Measurements from ENCODE around the gene SMAP2. TPM values are rescaled to one million over a fixed set of nuclear protein-coding genes. Genes with fewer than 3 reads are reported as not detected.

The SMAP2 gene
- 6.7 and 13.2 TPM in 2 replicates for total RNA-seq

DNA sequence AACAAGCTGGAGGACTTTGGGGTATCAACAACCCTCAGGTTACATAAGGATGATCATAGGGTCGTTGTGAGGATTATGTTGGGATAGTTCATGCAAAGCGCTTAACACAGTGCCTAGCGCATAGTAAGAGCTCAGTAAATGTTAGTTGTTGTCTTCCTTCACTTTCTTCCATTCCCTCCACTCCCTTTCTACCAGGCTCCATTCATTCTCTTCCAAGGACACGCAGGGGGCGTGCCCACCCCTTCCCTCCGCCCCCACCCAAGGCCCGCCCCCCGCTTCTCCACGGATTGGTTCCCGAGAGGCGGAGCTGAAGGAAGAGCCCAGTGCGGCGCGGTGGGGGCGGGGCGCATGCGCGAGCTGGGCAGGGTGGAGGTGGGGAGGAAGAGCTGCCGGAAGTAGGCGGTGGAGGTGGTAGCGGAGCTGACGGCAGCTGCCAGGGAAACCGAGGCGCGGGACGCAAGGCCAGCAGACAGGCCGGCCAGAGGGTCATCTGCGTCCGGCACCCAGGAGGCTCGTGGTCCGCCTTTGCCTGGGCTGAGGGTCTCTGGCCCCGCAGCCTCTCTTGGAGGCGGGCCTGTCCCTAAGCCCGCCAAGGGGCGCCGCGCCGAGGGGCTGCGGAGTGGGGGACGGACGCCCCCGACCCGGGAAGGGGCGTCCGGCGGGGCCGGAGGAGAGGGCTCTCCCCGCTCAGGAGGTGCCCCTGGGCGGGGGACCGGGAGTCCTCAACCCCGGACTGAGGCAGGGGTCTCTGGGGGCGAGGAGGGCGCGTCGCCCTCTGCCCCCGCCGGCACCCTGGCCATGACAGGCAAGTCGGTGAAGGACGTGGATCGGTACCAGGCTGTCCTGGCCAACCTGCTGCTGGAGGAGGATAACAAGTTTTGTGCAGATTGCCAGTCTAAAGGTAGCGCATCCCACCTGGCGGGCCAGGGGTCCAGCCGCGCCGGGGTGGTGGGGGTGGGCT, at the start of gene SMAP2:
Gene SMAP2, plus strand, starts transcription at position 405 of the 961 bp plus-strand sequence. Its CDS starts 394 bp downstream, at position 799.

DNA sequence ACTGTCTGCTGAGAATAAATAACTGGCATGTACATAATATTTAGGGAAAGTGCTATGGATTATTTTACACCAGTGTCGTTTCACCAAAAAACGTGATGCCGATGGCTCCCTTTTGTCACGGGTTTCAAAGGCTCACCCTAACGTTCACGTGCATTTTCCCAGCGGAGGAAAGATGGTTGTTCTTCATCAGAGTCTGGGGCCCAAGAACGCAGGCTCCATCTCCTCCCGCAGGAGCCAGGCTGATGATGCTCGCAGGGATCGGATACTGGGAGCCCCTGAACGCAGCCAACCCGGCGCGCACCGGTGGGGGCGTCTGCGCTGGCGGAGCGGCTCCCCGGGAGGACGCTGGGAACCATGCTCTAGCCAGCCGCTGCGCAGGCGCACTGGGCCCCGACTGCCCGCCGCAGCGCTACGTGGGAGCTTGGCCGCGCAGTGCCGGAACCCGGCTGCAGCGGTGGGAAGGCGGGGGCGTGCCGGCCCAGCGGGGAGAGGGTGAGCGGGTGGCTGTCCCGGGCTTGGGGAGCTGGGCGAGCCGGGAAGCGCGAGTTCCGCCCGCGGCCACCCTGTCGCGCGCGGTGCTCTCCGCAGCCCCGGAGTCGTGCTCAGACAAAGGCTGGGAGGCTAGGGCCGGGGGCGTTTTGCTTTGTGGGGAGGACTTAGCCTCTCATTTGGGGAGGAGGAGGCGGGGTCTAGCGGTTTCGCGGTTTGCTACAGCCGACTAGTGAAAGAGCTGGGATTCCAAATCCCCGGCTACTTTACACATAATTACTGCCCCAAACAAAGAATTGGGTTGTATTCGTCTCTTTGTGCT, 76.4 kb downstream of the SMAP2 start, which contains the start of gene ZFP69B:
Gene ZFP69B, plus strand, starts transcription at position 793 of the 811 bp plus-strand sequence. CDS start 486 bp downstream, outside the sequence.

Other genes with a start within 250 kb of the SMAP2 start
- gene RLF, start 212.3 kb upstream of the SMAP2 start, total RNA-seq, result 21.6 and 27.1 TPM in 2 replicates
- not detected in 2 replicates for gene TMCO2, start 125.8 kb upstream of the SMAP2 start, total RNA-seq
- gene ZMPSTE24, start 115.5 kb upstream of the SMAP2 start, total RNA-seq, result 22.8 and 57.2 TPM in 2 replicates
- 1.6 and 4.1 TPM in 2 replicates for gene COL9A2, start 56.4 kb upstream of the SMAP2 start, total RNA-seq
- gene ZFP69B, start 76.7 kb downstream of the SMAP2 start, total RNA-seq, result 2.7 and 4.1 TPM in 2 replicates
- gene ZFP69, start 103.6 kb downstream of the SMAP2 start, total RNA-seq, result 3.4 and 4.7 TPM in 2 replicates
- gene EXO5, start 135.0 kb downstream of the SMAP2 start, total RNA-seq, result 7.5 and 11.8 TPM in 2 replicates
- gene ZNF684, start 157.9 kb downstream of the SMAP2 start, total RNA-seq, result 3.0 and 4.7 TPM in 2 replicates